Middle frontal gyrus (tissue), 1 donor: ENCODE measurements around the gene ACAD9.
"Not testable (repeated sequence)": the region's sequence is repeated elsewhere in the genome, so short reads cannot be mapped to it uniquely, and the experiment has no call there.

Experiments
- DNase-seq: peaks from one replicate; pipeline ENCODE4 v3.0.0-alpha.2; 2015; ENCODE audit warnings: low spot score; ENCODE audit errors: extremely low spot score

ACAD9 gene

DNA sequence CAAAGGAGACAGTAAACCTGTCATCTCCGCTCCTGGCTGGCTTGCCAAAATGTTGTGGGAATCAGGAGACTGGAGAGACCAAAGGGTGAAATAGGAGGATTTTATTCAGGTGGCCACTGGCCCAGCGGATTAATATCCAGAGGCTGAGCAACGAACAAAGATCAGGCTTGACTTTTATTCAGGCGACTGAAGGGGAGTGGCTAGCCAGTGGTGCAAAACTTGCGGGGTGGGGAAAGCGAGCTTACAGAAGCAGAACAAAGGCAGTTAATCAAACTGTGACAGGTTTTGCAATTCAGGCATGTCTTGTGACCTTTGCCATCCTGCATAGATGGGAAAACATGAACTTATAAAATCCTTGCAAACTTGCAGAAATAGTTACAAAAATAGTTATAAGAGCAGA lies 19.8 kb upstream of the ACAD9 start:
- no peak for DNase-seq

DNA sequence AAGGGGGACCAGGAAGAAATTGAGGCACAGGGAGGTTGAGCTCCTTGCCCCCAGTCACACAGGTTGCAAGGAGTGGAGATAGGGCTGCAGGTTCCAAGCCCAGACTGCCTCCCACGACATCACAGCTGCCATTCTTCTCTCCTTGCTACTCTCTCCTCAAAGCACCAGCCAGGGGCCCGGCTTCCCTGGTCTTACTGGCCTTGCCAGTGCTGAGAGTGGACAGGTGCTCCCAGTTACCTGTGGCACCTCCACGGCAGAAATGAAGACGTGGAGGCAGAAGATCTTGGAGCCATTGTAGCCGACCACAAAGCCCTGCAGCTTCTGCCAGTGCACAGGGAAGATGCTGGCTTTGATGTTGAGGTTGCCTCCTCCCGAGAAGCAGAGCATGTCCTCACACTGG lies 17.9 kb upstream of the ACAD9 start:
- DNase-seq, result no peak

DNA sequence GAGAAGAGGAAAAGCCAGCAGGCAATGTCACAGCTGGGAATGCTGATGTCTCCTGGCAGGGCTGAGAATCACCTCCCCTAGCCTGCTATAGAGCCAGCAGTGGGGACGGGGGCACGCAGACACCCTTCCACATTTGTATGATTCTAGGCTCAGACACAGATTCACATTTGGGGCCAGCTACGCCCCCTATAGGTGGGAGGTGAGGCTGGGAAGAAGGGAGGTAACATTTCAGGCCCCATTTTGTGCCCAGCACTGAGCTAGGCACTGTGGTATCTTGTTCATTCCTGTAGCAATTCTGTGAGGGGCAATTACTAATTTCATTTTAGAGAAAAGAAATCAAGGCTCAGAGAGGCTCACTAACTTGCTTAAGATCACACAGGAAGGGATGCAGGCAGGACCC lies 15.9 kb upstream of the ACAD9 start:
- no peak for DNase-seq

DNA sequence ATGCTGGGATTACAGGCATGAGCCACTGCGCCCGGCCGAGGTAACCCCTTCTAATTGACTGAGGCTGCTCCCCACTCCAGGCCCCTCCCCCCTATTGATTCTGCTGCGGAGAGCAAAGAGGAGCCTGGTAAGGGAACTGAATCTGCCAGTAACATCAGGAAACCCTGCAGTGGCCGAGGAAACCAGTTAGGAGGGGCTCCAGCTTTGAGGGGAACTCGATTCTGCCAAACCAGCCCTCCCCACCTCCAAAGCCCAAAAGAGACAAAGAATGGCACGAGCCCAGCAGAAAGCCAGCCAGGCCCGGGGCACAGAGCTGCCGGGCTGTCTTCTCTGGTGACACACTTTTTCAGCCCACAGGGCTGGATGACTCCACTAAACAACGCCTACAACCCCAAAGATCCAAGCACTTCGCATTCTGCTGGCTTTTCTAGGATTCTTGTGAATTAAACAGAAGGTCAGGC lies 15.0 kb upstream of the ACAD9 start:
- peak; percentile 46 for DNase-seq

DNA sequence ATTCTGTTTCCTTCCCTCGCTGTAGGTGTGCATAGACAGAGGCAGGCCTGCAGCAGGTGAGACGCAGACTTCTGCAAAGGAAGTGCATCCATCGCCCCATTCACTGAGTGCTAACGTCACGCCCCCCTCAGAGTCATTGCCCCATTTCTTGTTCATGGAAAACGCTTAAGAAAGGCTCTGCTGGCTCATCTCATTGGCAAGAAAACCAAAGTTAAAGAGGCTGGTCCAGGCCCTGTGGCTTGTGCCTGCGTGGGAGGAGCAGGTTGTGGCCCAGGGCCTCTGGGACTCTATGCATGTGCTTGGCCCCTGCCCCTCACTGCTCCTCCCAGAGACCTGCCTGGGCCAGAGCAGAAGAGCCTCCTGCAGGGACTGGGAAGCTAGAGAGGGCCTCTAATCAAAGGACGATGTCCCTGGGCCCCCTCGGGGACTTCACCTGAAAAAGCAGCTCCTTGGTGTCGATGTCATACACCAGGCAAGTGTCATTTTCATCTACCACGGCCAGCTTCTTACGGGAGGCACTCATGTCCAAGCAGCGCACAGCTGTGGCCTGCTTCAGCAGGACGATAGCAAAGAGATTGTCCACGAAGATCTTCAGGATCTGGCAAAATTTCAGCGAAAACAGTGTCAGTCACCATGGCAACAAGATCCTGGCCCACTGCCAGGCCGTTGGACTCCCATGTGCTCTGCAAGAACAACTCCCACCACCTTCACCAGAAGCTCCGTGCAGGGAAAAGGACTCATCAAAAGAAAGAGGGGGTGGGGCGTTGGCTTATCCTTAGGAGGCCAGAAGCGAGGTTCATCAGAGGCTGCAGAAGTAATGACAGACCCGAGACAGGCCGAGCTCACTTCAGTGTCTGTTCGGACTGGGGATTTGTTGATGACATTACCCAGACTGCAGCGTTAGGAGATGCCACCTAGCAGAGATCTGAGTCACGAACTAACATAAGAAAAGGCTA lies 14.3 kb upstream of the ACAD9 start:
- DNase-seq, result not testable (repeated sequence)

DNA sequence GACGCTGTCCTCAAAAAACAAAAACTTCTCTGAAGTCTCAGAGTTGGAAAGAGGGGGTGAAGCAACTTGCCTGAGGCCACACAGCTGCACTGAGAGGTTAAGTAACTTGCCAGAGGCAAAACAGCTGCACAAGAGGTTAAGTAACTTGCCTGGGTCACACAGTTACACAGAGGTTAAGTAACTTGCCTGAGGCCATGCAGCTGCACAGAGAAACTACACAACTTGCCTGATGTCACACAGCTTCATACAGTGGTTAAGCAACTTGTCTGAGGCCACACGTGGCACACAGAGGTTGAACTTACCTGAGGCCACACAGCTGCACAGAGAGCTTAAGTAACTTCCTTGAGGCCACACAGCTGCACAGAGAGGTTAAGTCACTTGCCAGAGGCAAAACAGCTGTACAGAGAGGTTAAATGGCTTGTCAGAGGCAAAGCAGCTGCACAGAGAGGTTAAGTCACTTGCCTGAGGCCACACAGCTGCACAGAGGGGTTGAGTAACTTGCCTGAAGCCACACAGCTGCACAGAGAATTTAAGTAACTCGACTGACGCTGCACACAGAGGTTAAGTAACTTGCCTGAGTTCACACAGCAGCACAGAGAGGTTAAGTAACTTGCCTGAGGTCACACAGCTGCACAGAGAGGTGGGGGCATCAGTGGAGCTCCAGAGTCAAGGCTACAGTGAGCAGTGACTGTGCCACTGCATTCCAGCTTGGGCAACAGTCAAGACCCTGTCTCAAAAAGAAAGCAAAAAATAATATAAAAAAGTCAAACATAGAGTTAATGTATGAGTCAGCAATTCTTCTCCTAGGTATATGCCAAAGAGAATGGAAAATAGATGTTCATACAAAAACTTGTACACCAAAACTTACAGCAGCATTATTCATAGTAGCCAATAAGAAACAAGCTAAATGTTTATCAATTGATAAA lies 12.0 kb upstream of the ACAD9 start:
- DNase-seq, result no peak

DNA sequence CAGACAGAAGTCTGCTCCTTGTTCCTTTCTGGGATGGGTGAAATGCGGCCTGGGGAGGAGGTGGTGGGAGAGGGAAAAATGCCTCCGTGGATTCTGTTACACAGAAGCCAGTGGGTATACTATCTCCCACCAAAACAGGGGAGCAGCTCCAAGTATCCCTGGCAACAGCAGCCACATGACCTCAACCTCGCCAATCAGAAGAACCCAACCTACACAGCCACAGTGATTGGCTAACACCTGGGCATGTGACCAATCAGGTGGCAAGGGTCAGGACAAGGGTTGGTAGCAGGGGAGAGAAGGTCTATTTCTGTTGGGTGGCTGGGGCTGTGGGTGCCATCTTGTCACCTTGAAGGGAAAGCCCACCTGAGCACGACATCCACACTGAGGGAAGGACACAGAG lies 9.1 kb upstream of the ACAD9 start:
- no peak for DNase-seq

DNA sequence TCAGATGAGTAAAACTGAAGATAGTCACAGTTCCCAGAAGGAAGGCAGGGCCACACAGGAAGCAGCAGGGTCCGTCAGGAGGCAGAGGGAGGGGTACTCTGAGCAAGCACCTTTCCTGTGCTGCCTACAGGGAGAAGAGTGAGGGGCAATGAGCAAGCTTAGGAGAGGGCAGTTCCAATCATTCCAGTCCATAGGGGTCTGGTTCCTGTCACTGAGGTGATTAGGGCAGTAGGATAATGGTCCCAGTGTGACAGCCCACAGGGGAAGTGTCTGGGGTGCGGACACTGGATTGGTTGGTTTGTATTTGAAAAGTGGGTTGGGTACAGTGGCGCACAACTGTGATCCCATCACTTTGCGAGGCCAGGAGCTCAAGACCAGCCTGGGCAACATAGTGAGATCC lies 7.1 kb upstream of the ACAD9 start:
- DNase-seq, result no peak

DNA sequence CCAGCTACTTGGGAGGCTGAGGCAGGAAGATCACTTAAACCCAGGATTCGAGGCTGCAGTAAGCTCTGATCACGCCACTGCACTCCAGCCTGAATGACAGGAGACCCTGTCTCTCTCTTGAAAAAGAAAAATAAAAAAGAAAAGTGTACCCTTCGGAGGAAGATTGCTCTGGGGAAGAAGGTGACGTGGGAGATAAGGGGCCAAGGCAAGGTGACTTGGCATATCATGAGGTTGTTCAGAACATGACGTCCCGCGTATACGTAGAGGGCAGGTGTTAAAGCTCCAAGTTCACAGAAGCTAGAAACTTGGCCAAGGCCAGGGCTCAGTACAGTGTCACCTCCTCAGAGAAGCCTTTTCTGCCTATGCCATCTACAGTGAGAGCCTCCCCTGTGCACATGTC lies 6.7 kb upstream of the ACAD9 start:
- no peak for DNase-seq

DNA sequence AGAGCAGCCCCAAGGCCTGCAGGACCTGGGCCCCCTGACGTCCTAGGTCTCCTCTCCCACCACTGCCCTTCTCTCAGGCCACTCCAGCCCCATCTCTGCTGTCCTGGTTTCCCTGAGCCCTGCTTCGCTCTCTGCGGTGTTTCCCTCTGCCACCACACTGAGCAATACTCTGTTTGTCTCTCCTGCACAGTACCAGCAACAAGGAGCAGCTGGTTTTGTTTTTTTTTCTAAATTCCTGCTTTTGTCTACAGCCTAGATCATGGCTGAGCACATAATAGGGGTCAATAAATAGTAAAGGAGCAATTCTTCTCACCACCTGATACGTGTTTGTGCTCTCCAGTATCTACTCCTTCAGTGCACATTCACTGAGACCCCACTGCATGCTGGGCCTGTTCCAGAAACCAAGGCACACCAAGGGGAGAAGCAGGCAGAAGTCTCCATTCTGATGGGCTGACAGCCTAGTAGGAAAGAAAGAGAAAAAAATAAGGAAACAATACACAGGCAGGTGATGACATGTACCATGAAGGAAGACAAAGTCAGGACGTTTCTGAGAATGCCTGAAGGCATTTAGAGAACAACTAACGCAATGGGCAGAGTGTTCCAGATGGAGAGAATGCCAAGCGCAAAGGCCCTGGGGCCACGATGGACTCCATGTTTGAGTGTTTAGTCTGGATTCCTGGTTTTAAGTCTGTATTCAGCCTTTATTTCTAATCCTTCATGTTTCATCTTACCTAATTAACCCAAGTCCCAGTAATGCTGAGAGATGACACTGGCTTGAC lies 6.0 kb upstream of the ACAD9 start:
- no peak for DNase-seq

DNA sequence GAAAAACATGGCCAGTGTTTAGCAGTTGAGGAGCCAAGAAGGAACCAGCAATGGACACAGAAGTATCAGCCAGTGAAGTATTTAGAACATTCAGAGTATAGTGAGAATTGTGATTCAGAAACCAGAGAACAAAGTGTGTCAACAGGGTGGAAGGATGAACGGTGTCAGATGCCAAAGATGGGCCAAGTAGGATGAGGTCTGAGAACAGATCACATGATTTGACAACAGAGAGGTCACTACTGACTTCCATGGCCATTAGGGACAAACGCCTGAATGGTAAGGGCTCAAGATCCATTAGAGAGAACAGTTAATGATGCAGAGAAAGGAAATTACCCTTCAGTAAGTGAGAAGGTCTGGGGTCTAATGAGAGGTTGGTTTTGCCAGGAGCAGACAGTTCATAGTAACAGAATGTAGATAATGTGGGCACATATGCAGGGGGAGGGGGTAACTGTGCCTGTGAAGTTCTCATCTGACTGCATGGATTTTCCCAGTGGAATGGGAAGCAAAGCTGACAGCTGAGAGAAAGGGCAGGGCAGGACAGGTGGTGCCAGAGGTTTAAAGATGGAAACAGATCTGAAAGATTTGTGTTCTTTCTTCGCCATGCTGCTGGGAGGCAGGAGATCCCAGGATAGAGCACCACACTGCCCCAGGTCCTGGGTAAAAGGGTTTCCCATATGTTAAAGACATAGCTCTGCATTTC lies 4.8 kb upstream of the ACAD9 start:
- no peak for DNase-seq

DNA sequence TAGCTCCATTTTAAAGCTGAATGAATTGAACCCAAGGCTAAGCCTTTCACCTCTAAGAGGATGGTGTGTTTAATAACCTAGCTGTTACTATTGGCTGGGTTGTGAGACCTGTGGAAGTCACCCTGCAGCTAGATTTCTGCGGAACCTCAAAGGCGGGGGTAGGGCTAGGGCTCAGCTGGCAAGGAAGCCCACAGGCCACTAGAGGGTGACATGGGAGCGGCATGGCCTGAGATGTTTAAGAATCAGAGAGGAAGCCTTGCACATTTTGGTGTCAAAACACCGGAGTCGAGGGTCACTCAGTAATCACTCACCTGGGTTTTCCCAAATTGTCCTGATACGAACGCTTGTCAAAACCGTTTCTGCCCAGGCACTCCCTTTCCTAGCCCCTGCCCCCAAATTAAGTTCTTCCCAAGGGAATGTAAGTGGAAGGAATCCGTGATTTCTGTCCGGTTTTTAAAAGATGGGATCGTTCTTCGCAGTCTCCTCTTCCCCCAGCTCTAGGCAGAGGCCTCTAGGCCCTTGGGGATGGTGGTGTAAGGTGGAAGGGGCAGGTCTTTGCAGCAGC lies 3.8 kb upstream of the ACAD9 start:
- DNase-seq, result no peak

DNA sequence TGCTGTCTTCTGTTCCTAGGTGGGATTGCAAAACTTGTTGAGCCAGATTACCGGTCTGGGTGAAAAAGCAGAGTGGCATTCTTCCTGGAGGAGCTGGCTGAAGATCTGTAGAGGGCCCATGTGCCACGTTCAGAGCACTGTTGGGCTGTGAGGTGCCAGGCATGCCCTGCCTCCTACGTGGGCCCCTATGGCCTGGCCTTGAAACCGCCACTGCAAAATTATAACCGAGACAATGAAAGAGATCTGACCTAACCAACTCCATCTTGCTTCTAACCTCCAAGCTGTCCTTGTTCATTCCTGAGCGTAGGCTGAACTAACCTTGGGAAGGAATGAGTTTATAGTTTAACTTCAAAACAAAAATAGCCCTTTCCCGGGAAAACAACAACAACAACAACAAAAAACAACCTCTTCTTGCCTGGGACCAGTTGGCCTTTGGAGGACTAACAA lies 1.4 kb upstream of the ACAD9 start:
- DNase-seq, result no peak

DNA sequence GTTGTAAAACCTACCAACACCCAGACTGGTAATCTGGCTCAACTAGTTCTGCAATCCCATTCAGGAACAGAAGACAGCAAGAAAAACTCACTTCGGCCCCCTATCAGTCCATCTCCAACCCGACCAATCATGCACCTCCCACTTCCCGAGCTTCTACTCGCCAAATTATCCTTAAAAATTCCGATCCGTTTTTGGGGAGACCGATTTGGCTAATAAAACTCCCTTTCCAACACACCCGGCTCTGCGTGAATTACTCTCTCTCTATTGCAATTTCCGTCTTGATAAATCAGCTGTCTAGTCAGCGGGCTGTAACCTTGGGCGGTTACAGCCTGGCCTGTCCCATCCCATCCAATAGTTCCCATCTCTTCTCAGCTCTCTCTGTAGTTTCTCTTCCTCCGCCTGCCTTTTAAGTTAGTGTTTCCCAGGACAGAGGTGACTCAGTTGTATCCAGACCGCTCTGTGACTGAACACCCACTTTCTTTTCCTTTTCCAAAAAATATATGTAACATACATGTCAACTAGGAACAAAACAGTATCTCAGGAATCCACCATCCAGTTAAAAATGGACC lies 780 bp upstream of the ACAD9 start:
- no peak for DNase-seq

DNA sequence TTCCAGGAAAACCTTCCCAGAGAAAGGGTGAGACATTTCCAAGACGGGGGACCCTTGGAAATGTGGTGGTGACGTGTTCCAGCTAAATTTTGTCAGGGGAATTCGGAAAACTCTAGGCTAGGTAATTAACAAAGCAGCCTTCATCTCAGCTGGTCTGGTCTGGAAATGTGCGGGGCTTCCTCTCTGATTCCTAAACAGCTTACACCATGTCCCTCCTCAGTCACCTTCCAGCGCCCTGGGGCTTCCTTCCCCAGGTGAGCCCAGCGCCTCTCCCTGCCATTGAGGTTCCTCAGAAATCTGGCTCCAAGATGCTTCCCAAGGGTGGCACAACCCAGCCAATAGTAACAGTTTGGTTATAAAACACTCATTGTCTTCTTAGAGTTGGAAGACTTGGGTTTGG lies 571 bp downstream of the ACAD9 start:
- DNase-seq, result no peak

DNA sequence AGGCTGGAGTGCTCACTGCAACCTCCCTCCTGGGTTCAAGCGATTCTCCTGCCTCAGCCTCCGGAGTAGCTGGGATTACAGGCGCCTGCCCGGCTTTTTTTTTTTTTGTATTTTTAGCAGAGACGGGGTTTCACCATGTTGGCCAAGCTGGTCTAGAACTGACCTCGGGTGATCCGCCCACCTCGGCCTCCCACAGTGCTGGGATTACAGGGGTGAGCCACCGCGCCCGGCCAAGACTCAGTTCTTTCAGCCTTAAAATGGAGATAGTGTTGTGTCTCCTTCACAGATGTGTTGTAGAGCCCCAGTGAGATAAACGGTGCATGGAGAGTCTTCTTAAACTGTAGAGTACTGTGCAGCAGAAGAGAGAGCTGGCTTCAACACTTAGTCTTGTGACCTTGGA lies 1.0 kb downstream of the ACAD9 start:
- not testable (repeated sequence) for DNase-seq

DNA sequence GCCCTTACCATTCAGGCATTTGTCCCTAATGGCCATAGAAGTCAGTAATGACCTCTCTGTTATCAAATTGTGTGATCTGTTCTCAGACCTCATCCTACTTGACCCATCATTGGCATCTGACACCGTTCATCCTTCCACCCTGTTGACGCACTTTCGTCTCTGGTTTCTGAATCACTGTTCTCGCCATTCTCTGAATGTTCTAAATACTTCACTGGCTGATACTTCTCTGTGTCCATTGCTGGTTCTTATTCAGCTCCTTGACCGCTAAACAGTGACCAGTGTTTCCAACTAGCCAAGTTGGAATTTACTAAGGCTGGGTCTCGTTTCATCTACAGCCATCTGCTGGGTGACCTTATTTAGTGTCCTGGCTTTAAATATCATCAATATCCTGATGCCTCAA lies 2.2 kb downstream of the ACAD9 start:
- DNase-seq, result no peak

DNA sequence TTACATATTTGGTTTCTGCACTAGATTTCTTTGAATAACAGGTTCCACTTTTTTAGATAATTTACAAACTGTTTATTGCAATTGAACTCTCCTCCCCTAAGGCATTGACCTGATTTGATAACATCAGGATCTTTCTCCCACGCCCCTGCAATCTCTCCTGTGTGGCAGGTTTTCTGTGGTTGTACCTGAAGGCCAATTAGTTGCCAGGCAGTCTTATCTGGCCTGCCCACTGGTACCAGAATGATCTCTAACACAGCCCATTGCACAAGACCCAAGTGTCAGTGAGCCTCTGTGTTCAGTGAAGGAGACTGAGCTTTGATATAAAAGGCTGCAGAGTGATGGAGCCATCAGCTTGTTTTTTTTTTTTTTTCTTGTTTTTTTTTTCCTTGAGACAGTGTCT lies 3.3 kb downstream of the ACAD9 start:
- DNase-seq, result no peak

DNA sequence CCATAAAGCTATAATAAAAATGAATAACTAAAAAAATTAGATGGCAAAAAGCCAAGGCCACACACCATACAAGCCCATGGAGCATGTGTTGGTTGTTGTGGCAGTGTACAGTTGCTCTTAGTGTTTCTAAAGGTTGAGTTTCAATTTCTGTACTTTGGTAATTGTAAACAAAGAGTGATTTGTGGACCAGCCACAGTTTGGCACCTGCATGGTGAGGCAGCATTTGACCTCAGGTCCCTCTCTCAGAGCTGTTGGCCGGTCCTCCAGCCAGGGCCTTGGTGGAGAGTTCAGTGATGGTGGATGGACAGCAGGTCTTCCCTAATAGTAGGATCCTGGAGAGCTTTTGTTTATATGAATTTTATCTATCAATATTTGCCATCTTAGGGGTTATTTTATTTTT lies 5.6 kb downstream of the ACAD9 start:
- DNase-seq, result no peak
